ENCODE results near the gene TMEM184B.

GRCh38 chr22:38223289-38223960 lies 49.4 kb downstream of the TMEM184B start:
- TF ChIP-seq YY1 (IDR thresholded peaks at IDR 0.05; ENCODE audit: insufficient read depth, insufficient read length) (no peak), SUZ12 (IDR thresholded peaks at IDR 0.05; ENCODE audit: extremely low read depth, insufficient read depth, insufficient read length) (no peak), ZNF274 (IDR thresholded peaks at IDR 0.05; ENCODE audit: low read depth, low read length) (no peak)

Data from NT2/D1 (cell line).